NK-92 (cell line): ENCODE results near the gene PPP1CC.

Experiments used
- DNase-seq: peaks from one replicate; lab custom pipeline; 2025; ENCODE audit not compliant: unreplicated experiment; lab: John Stamatoyannopoulos, UW

Gene PPP1CC

DNA sequence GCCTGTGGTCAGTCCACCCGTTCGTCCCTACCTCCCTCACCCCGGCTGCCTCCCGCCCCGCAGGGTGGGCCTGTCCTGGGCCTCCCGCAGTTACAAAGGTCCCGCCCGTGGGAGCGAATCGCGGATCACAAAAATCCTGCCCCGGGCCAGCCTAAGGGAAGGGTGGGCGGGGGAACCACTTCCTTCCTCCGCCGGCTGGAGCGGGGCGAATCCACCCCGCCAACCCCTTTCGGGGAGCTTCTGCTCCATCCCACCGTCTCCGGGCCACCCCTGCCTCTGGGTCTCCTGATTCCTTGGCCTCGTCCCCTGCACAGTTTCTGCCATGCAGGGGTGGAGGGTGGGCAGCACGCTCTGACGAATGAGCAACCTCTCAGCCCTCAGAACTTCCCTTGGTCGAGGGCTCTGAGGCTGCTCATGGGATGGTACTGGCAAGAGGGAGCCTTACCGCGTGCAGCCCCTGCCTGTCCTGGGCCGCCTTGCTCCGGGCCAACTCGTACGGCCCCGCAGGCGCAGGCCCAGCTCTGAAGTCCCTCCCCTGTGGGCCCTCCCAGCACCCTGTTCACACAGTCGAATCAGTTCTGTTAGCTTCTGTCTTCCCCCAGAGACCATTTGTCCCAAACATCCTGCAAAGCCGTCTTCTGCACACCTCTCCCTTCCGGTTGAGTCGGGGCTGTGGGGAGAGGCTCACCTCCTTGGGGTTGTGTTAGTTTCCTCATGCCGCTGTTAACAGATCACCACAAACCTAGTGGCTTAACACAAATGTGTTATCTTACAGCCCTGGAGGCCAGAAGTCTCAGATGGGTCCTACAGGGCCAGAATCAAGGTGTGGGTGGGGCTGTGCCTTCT, 53.2 kb downstream of the PPP1CC start:
- no peak for DNase-seq

DNA sequence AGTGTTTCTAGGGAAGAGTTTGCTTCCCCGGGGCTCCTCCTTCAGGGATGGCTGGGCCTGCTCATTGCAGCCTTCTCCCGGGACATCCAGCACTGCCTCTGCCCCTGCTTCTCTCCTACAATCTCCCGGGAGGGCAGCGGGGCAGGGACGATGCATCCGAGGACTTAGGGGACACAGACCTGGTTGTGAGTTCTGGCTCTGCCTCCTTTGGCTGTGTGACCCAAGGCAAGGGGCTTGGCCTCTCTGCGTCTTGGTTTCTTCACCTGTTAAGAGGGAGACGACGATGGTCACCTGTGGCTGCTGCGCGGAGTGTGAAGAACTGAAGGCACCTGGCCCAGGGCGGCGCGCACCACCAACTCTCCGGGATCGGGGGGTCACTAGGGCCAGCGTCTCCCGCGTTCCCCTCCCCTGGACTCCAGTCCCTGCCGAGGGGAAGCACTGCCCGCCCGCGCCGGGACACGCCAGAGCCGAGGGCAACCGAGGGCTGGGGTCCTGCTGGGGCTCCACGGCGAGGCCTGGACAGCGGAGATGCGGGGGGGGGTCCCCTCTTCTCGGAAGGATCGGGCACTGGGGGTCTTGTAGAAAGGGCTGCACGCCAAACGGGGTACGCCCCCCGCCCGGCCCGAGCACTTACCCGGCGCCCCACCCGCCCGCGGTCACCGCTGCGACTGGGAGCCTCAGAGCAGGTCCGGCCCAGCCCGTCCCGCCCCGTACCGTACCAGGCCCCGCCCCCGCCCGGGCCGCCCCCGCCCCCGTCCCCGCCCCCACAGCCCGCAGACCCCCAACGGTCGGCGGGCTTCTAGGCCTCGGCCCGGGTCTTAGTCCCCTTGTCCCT, 54.0 kb downstream of the PPP1CC start, which contains the start of gene HVCN1:
Gene HVCN1 (minus strand): TSS at position 670 of the 835 bp plus-strand sequence. CDS start 5,870 bp downstream, outside the sequence.
- DNase-seq: no peak

DNA sequence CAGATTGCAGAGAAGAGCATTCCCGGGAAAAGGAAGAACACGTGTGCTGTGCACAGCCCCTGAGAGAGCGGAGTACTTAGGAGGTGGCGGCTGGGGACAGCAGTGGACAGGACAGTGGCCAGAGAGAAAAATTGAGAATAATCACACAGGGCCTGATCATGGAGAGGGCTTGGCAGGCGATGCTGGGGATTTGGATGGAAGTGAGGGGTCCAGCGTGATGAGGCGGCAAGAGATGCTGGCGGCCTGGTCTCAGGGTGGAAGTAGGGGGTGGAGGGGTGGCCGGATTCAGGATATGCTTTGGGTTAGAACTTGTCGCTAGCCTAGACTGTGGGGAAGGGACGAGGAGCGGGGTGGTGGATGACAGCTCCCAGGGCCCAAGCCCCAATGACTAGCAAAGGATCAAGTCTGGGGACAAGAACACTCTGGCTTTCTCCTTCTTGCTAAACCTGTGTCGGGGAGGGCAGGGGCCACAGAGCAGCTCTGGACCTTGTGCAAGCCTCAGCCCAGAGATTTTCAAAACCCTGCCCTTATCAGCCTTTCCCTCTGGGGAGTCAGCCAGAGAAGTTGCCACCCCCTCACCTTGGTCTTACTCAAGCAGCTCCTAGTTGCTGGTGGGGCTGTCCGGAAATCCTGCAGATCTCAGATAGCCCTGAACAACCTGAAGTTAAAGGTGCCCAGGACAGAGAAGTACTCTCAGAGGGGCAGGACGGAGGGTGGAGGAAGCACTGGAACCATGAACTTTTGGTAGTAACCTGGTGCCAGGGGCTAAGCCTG, 55.1 kb downstream of the PPP1CC start:
- no peak for DNase-seq

DNA sequence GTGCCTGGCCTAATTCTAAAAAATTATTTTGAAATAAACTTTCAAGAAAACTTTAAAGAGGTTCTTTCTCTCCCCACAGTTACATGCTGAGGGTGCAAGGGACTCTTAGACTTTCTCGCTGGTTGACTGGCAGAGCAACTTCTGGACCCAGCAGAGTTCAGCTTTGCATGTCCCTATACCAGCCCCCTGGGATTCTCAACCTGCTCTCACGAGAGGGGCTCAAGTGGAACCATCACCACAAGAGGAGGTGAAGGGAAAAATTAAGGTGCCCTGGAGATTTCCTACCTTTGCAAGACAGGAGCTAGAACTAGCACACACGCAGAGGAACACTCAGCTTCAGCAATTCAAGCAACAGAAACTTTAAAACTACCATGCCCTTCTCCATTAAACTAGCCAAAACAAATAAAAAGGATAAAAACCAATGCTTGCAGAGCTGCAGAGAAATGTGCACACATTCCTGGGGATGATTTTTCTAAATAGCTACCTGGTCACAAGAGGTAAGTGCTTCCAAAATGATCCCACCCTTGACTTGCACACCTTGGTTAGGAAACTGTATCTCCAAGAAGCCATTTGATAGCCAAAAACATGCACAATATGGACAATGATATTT, 56.3 kb downstream of the PPP1CC start:
- no peak for DNase-seq

DNA sequence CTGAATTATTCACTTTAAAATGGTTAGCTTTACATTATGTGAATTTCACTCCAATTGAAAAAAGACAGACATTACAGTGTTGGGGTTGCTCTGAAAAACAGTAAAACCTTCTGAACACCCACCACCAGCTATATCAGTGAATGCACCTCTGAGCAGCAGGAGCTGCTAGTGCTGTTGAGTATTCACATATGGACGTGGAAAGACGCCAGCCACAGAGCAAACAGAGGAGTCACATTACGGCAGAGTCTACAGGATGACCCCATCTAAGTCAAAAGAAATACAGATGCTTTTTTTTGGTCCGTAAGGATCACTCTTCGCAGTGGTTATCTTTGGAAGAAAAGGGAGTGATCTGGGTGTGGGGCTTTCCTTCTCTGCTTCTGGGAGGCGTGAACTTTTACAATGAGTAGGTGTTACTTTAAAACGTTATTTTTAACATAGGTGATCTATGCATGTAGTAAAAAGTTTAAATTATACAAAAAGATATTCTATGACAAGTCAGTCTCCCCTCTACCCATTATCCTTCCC, 58.3 kb downstream of the PPP1CC start:
- DNase-seq: no peak

DNA sequence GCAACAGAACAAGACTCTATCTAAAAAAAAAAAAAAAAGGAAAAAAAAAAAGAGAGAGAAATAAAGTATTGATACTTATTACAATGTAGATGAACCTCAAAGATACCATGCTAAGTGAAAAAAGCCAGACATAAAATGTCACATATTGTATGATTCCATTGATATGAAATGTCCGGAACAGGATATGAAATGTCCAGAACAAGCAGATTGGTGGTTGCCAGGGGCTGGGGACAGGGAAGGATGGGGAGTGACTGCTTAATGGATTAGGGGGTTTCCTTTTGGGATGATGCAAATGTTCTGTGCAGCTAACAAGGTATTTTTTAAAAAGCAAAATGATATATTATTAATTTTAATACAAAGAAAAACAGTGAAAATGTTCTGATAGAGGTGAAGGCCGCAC, 58.8 kb downstream of the PPP1CC start:
- no peak for DNase-seq

DNA sequence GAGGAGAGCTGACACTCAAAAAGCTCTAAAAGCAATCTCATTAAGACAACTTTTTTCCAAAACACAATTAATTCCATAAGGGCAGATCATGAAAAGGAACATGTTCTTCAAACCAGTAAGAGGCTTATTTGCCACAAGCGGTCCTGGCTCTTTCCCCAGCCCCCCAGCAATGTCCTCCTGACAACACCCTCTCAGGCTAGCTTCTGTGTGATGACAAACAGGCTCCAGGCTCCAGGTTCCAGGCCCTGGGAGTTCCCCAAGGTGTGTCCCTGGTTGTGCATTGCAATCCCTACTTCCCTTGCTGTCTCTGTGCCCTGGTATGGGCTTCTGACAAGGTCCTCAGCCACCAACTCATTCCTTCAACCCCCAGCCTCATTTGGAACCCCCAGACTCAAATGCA, 62.7 kb downstream of the PPP1CC start:
- no peak for DNase-seq

DNA sequence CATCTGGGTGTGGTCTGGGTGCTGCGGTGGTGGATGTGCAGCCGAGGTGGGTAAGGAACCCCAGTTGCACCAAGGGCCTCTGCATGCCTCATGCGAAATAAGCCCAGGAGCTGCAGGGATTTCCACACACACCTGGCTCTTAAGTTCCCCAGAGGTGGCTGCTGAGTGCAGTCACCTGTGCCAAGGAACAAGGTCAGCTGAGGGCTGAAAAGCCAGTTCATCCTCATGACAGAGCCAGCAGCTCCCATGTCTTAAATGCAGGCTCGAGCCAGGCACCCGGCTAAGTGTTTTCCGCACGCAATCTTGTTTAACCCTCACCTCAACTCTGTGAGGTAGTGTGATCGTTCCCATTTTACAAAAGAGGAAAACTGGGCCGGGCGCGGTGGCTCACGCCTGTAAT, 63.5 kb downstream of the PPP1CC start:
- no peak for DNase-seq

DNA sequence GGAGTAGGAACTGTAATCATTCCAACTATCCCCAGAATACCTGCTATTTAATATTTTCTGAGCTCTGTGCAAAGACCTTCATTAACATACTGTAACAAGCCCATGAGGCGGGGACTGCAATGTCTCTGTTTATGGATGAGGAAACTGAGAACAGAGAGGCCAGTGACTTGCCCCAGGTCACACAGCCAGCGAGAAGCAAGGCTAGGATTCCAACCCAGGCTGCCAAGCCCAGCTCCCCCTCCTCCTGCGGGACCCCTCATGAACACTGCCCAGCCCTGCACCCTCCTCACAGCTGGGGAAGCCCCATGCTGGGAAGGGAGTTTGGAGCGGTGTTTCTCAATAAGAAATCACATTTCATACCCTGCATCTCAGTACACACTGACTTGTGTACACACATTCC, 64.7 kb downstream of the PPP1CC start:
- no peak for DNase-seq

DNA sequence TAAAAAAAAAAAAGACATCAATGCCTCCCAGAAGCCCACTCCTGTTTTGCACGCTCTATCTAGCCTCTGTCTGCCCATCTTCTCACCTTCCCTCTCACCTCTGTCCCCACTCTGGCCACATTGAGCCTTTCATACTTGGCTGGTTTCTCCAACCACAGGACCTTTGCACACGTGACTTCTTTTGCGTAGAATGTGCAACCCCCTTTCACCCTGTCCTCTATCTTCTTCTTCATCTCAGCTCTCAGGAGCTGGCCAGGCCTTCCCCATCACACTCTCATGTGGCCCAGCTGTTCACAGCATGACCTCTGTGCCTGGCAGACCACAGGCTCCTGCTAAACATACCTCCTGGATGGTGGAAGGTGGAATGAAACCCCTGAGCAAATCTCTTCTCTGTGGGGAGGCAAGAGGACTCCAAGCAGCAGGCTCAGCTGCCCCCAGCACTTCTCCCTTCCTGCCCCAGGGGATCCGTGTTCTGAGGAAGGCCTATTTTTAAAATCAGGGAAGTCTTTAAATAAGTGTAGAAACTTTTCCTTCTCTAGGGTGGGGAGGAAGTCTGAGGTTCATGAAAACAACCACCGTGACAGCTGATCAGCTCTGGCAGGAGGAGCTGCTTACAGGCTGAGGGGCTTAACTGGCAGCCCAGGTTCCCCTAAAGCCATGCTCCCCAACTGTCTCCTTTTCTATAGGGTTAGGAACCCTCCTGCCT, 65.3 kb downstream of the PPP1CC start:
- DNase-seq: no peak

DNA sequence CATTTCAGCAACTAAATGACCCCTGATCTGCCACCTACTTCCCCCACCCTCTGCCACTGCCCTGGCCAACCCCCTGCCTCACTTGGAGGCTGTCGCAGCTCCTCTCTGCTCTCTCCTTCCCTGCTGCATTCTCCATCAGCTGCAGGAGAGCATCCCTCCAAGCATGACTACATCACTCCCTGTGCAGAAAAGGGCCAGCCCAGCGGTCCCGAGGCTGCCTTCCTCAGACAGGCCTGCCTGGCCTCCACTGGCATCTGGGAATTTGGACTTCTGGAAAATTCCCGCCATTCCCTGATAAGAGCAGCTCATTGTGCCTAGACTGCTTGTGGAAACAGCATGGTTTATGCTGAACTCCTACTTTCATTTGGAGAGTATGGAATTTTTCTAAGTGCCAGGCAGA, 66.5 kb downstream of the PPP1CC start:
- no peak for DNase-seq

DNA sequence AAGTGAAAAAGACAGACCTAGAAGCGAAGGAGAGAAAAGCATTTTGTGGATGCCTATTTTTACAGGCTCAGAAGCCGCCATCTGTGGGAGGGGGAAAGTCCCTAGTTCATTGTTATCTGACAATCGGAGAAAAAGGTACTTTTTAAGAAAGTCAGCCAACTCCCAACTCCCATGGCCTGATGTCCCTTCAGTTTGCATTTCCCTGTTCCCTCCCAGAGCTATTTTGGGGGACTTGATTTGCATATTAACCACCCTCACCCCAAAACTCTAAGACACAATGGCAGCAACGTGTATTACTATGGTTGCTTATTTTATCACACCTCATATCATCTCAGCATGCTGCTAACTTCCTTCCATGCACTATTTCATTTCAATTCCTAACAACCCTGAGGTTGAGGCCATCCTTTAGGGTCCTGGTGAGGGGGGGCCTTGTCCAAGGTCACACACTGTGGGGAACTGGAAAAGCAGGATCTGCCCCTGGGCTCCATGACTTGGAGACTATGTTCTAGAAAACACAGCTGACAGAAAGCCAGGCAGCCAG, 72.5 kb downstream of the PPP1CC start:
- DNase-seq: no peak
